ENCODE results near the gene SRP68. TPM values are rescaled to one million over a fixed set of nuclear protein-coding genes. Genes with fewer than 3 reads are reported as not detected.

The SRP68 gene
- total RNA-seq, 1 donor from 2014 or later = 74.3 TPM

- FAIRE-seq = no peak
- Histone ChIP-seq H3K79me2 (ENCODE audit: insufficient read depth, low read length) (peaks cover 19% of the 10 kb centered on the region), H3K36me3 (ENCODE audit: insufficient read depth, low read length) (peaks cover 22% of the 10 kb centered on the region), H3K4me2 (ENCODE audit: low read length) (no peak overlapping the region), H4K20me1 (ENCODE audit: insufficient read depth, low read length) (peaks cover 50% of the 10 kb centered on the region), H3K9me3 (ENCODE audit: insufficient read depth, low read depth, low read length) (no peaks in the 10 kb centered on the region), H2AFZ (ENCODE audit: low read depth, low read length) (no peak overlapping the region), H3K27ac (ENCODE audit: low read depth, low read length) (peak overlapping the region; percentile 0), H3K4me3 (ENCODE audit: insufficient read depth, low read depth, low read length) (no peak overlapping the region), H3K27me3 (ENCODE audit: insufficient read depth, low read length) (no peaks in the 10 kb centered on the region), H3K9ac (ENCODE audit: low read length) (no peak overlapping the region), H3K4me1 (ENCODE audit: insufficient read depth, low read length) (peaks cover 37% of the 10 kb centered on the region)
- H3K27ac Mint-ChIP-seq (ENCODE audit: unreplicated experiment) = no peak overlapping the region
- no peak overlapping the region for H3K4me3 Mint-ChIP-seq (ENCODE audit: unreplicated experiment)
- no peak for TF ChIP-seq CTCF (IDR thresholded peaks at IDR 0.05; ENCODE audit: insufficient read depth, low read depth, low read length)
- TF ChIP-seq EZH2 (IDR thresholded peaks at IDR 0.05; ENCODE audit: insufficient read depth, low read length) = no peak
- no peaks in the 10 kb centered on the region for H3K27me3 Mint-ChIP-seq (ENCODE audit: low read depth, unreplicated experiment)
- peaks cover 37% of the 10 kb centered on the region for H3K4me1 Mint-ChIP-seq (ENCODE audit: low read depth, unreplicated experiment)
- peaks cover 28% of the 10 kb centered on the region for H3K36me3 Mint-ChIP-seq (ENCODE audit: low read depth, unreplicated experiment)
- no peaks in the 10 kb centered on the region for H3K9me3 Mint-ChIP-seq (ENCODE audit: unreplicated experiment)
- no peak for DNase-seq (ENCODE audit: low read depth)
Measured at GRCh38 chr17:76051561-76051960, 20.8 kb downstream of the SRP68 start.

DNA sequence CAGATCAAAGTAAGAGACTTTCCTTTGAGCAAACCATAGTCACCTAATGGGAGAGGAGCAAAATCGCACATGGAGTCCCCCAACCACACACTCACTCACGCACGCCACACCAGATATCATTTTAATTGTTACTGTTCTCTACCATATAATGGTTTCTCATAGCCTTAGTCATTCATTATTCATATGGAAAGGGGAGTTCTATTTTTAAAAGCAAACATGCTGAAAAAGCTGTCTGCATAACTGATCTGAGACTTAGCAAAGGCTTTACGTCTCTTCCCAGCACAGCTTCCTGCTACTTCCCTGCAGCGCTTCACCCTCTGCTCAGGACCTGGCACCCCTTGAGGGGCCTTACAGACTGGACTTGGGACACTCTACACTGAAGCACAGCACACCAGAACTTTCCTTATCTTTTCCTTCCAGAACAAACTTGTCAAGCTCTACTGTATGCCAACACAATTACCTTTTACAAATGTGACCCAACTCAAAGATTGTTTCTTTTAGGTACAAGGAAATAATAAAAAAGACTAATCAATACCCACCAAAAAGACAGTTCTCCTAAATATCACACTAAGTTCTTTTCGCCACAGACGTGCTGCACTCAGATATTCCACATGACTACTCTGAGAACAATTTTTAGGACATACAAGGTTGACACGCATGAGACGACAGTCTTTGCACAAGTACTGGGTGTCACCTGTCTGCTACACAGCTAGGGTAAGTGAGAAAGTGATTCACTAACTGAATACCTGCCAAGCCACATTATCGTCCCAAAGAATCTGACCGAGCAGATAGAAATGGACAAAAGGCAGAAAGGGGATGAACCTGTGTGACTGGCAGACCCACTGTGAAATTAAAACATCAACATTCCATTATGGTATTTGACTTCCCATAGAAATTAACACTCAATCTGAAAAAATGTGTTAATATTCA, 21.5 kb downstream of the SRP68 start:
- Histone ChIP-seq H3K27ac (ENCODE audit: low read depth, low read length) (peak overlapping the region; percentile 0), H3K79me2 (ENCODE audit: insufficient read depth, low read length) (peaks cover 19% of the 10 kb centered on the region), H3K4me1 (ENCODE audit: insufficient read depth, low read length) (peaks cover 37% of the 10 kb centered on the region), H3K9ac (ENCODE audit: low read length) (no peak overlapping the region), H3K4me3 (ENCODE audit: insufficient read depth, low read depth, low read length) (no peak overlapping the region), H3K4me2 (ENCODE audit: low read length) (no peak overlapping the region), H4K20me1 (ENCODE audit: insufficient read depth, low read length) (peaks cover 49% of the 10 kb centered on the region), H3K36me3 (ENCODE audit: insufficient read depth, low read length) (peaks cover 22% of the 10 kb centered on the region), H2AFZ (ENCODE audit: low read depth, low read length) (no peak overlapping the region), H3K27me3 (ENCODE audit: insufficient read depth, low read length) (no peaks in the 10 kb centered on the region), H3K9me3 (ENCODE audit: insufficient read depth, low read depth, low read length) (no peaks in the 10 kb centered on the region)
- no peaks in the 10 kb centered on the region for H3K9me3 Mint-ChIP-seq (ENCODE audit: unreplicated experiment)
- peaks cover 37% of the 10 kb centered on the region for H3K4me1 Mint-ChIP-seq (ENCODE audit: low read depth, unreplicated experiment)
- H3K27ac Mint-ChIP-seq (ENCODE audit: unreplicated experiment) = peak overlapping the region; percentile 21
- H3K36me3 Mint-ChIP-seq (ENCODE audit: low read depth, unreplicated experiment) = peaks cover 28% of the 10 kb centered on the region
- no peaks in the 10 kb centered on the region for H3K27me3 Mint-ChIP-seq (ENCODE audit: low read depth, unreplicated experiment)
- TF ChIP-seq CTCF (IDR thresholded peaks at IDR 0.05; ENCODE audit: insufficient read depth, low read depth, low read length) (no peak), EZH2 (IDR thresholded peaks at IDR 0.05; ENCODE audit: insufficient read depth, low read length) (no peak)
- FAIRE-seq = no peak
- peak; percentile 59 for DNase-seq (ENCODE audit: low read depth)
- no peak overlapping the region for H3K4me3 Mint-ChIP-seq (ENCODE audit: unreplicated experiment)

Data from astrocyte (in vitro differentiated cells and primary cell).